Right renal cortex interstitium (tissue), 3 donors: ENCODE results near the gene HNRNPD. TPM values are rescaled to one million over a fixed set of nuclear protein-coding genes. Genes with fewer than 3 reads are reported as not detected.

Source experiments
- polyA plus RNA-seq, 3 donors: library from polyadenylated mRNA; unstranded; fragments of 120-200 nt; gene quantifications; one replicate each; pipeline ENCODE4 v1.2.1, GENCODE V29; 2013; ENCODE audit not compliant: insufficient read length in 3 of 3

Gene HNRNPD
- polyA plus RNA-seq, 3 donors = 563 to 616 (median 590) TPM

Other genes with a start within 250 kb of the HNRNPD start
- gene HNRNPDL, start 56.5 kb upstream of the HNRNPD start, polyA plus RNA-seq = 100 to 1,000 TPM; 520 to 660 (median 622) TPM
- gene ENOPH1, start 56.6 kb upstream of the HNRNPD start, polyA plus RNA-seq = 10 to 100 TPM; 76.6 to 80.7 (median 77.1) TPM
- 10 to 100 TPM; 26.4 to 30.2 (median 27.5) TPM for gene TMEM150C, start 188.0 kb upstream of the HNRNPD start, polyA plus RNA-seq